GM18867 (cell line): ENCODE results near the gene PGM2L1.
"Not testable (repeated sequence)": the region's sequence is repeated elsewhere in the genome, so short reads cannot be mapped to it uniquely, and the experiment has no call there.

Experiments
- ATAC-seq: cut with Tn5 transposase; IDR thresholded peaks from one replicate; pipeline ENCODE4 v1.9.1; 2021; ENCODE audit warnings: mild to moderate bottlenecking, moderate library complexity; ENCODE audit not compliant: unreplicated experiment

The PGM2L1 gene

GRCh38 chr11:74341921-74342320, 56.3 kb downstream of the PGM2L1 start:
- no peak for ATAC-seq

- ATAC-seq, result no peak
Measured at GRCh38 chr11:74339619-74340018, 58.6 kb downstream of the PGM2L1 start.

- ATAC-seq, result no peak
Measured at GRCh38 chr11:74338963-74339362, 59.3 kb downstream of the PGM2L1 start.

GRCh38 chr11:74333193-74333592, 65.0 kb downstream of the PGM2L1 start:
- ATAC-seq, result no peak

- ATAC-seq, result no peak
Measured at GRCh38 chr11:74332291-74332690, 65.9 kb downstream of the PGM2L1 start.

- not testable (repeated sequence) for ATAC-seq
Measured at GRCh38 chr11:74331000-74331399, 67.2 kb downstream of the PGM2L1 start.

- ATAC-seq, result no peak
Measured at GRCh38 chr11:74330075-74330858, 68.0 kb downstream of the PGM2L1 start.

GRCh38 chr11:74327076-74327475, 71.2 kb downstream of the PGM2L1 start:
- no peak for ATAC-seq

GRCh38 chr11:74326665-74327064, 71.6 kb downstream of the PGM2L1 start:
- no peak for ATAC-seq

- ATAC-seq, result no peak
Measured at GRCh38 chr11:74325649-74326645, 72.3 kb downstream of the PGM2L1 start.

GRCh38 chr11:74322667-74323066, 75.6 kb downstream of the PGM2L1 start:
- ATAC-seq, result no peak

- ATAC-seq, result no peak
Measured at GRCh38 chr11:74321487-74322188, 76.6 kb downstream of the PGM2L1 start.

GRCh38 chr11:74320538-74320937, 77.7 kb downstream of the PGM2L1 start:
- ATAC-seq, result no peak

- no peak for ATAC-seq
Measured at GRCh38 chr11:74319139-74319816, 79.0 kb downstream of the PGM2L1 start.

- ATAC-seq, result no peak
Measured at GRCh38 chr11:74318241-74318932, 79.8 kb downstream of the PGM2L1 start.

GRCh38 chr11:74316772-74317505, 81.3 kb downstream of the PGM2L1 start:
- ATAC-seq, result no peak

- no peak for ATAC-seq
Measured at GRCh38 chr11:74312326-74312725, 85.9 kb downstream of the PGM2L1 start.

GRCh38 chr11:74311352-74311926, 86.8 kb downstream of the PGM2L1 start, which contains the start of gene P4HA3:
TSS of gene P4HA3 (minus strand) at chr11:74311640. CDS start at chr11:74311611, 29 bp downstream.
- ATAC-seq, result no peak

GRCh38 chr11:74310857-74311256, 87.4 kb downstream of the PGM2L1 start:
- no peak for ATAC-seq
